Stomach (tissue), 9 donors: Measurements from ENCODE around the gene CDPF1. TPM values are rescaled to one million over a fixed set of nuclear protein-coding genes. Genes with fewer than 3 reads are reported as not detected.

Experiments
- DNase-seq, 2 donors: peaks; one replicate each; pipeline versions ENCODE4 v3.0.0 to v3.0.0-alpha.2; 2013 to 2019
- H3K27ac ChIP-seq, 5 donors: fragments of 200-600 bp in 4 of 5; sonication (generic) in 4 of 5; one replicate each; pipeline ENCODE4 v1.5.1; 2013 to 2019; ENCODE audit warnings: mild to moderate bottlenecking in 1 of 5, moderate library complexity in 1 of 5
- H3K27me3 ChIP-seq, 3 donors: fragments of 200-600 bp; sonication (generic); one replicate each; pipeline ENCODE4 v1.5.1; 2017 to 2019; ENCODE audit warnings: mixed run types in 1 of 3
- H3K36me3 ChIP-seq, 4 donors: fragments of 200-600 bp; sonication (generic); 1 replicate in 3 of 4; 2 replicates in 1 of 4; pipeline ENCODE4 v1.5.1; 2016 to 2019
- H3K4me1 ChIP-seq, 4 donors: fragments of 200-600 bp; sonication (generic); one replicate each; pipeline ENCODE4 v1.5.1; 2016 to 2019
- H3K4me3 ChIP-seq, 4 donors: fragments of 200-600 bp; sonication (generic) in 3 of 4; one replicate each; pipeline ENCODE4 v1.5.1; 2016 to 2019; ENCODE audit warnings: mild to moderate bottlenecking in 1 of 4
- H3K9me3 ChIP-seq, 4 donors: fragments of 200-600 bp; sonication (generic); one replicate each; pipeline ENCODE4 v1.5.1; 2016 to 2019
- CTCF ChIP-seq, 7 experiments: fragments of 450-650 bp in 4 of 7; fragments of 200-600 bp in 3 of 7; sonication (generic) in 3 of 7; IDR thresholded peaks; one replicate each; pipeline ENCODE4 v1.5.1; 2016 to 2019; ENCODE audit warnings: antibody characterized with exemption in 7 of 7, control low read depth in 2 of 7, mild to moderate bottlenecking in 1 of 7
- EP300 ChIP-seq: sonication (generic); formaldehyde crosslinking; IDR thresholded peaks from one replicate; pipeline ENCODE4 v1.6.1; 2017; ENCODE audit warnings: antibody characterized with exemption
- POLR2A ChIP-seq, 4 donors: fragments of 450-650 bp; IDR thresholded peaks; one replicate each; pipeline ENCODE4 v1.6.1; 2016; ENCODE audit warnings: antibody characterized with exemption in 4 of 4, control low read depth in 2 of 4, mild to moderate bottlenecking in 1 of 4, moderate library complexity in 1 of 4
- POLR2AphosphoS5 ChIP-seq, 3 donors: sonication (generic); formaldehyde crosslinking; IDR thresholded peaks; one replicate each; pipeline ENCODE4 v1.6.1; 2016; ENCODE audit warnings: antibody characterized with exemption in 3 of 3
- WGBS, 5 donors: extraction: QIAGEN DNeasy Blood & Tissue Kit in 3 of 5; methylation state at CpG; one replicate each; pipeline versions ENCODE4 v1.1.5 to v1.1.7; 2013 to 2018; 5-methylcytosine and 5-hydroxymethylcytosine counted together
- intact Hi-C: fragments of 100-400 bp; cut with DNase I; formaldehyde crosslinking; loops from one replicate; pipeline ENCODE4 v1.15.1; 2023; ENCODE audit warnings: low total_unique reads
- polyA plus RNA-seq, 3 donors: library from polyadenylated mRNA; stranded (reverse); fragments of 200-250 nt; gene quantifications; one replicate each; pipeline ENCODE4 v1.2.3, GENCODE V29; 2013
- total RNA-seq, 5 donors: library from RNA; depleted of rRNA; stranded (reverse); fragments of >200 nt; gene quantifications; one replicate each; pipeline versions ENCODE4 v1.1.0 to v1.2.3, GENCODE V29; 2014 to 2016
- donor health status: healthy with polysubstance abuse.
- donor health status: Bipolar disorder and iron deficiency.
- donor health status: healthy.

The CDPF1 gene
- total and polyA plus RNA-seq, 8 donors, result 7.2 to 24.6 (median 11.6) TPM; not detected in 1

- TF ChIP-seq EP300 (no peak), POLR2AphosphoS5 (IDR thresholded peaks at IDR 0.05) (no peak), CTCF (IDR thresholded peaks at IDR 0.05) (no peak), POLR2A (IDR thresholded peaks at IDR 0.05) (no peak)
- WGBS, 5 donors, result 89 to 98% (median 97%) methylated on average over 12 to 13 of the region's 13 CpGs
- intact Hi-C loops, result no loop called here
- Histone ChIP-seq H3K4me3 (no peak overlapping the region), H3K27me3 (no peaks in the 10 kb centered on the region), H3K27ac (no peak overlapping the region), H3K4me1 (peaks cover 0 to 2% (median 1%) of the 10 kb centered on the region in 4 donors), H3K9me3 (no peaks in the 10 kb centered on the region), H3K36me3 (peaks cover 92 to 100% (median 100%) of the 10 kb centered on the region in 4 donors)
- no peak for DNase-seq
Observed at GRCh38 chr22:46281866-46282678, 32.0 kb upstream of the CDPF1 start.

GRCh38 chr22:46280999-46281623 is 31.0 kb upstream of the CDPF1 start:
- peaks cover 87 to 99% (median 98%) of the 10 kb centered on the region in 4 donors for H3K36me3 ChIP-seq
- peaks cover 0 to 2% (median 0%) of the 10 kb centered on the region in 4 donors for H3K4me1 ChIP-seq
- intact Hi-C loops, result no loop called here
- no peaks in the 10 kb centered on the region for H3K27me3 ChIP-seq
- DNase-seq, result no peak
- H3K4me3 ChIP-seq, result no peak overlapping the region
- H3K9me3 ChIP-seq, result no peaks in the 10 kb centered on the region
- peak overlapping the region in 2 of 5 donors; percentile 14 to 17 for H3K27ac ChIP-seq
- no peak for TF ChIP-seq CTCF (IDR thresholded peaks at IDR 0.05)
- TF ChIP-seq EP300, result no peak
- no peak for TF ChIP-seq POLR2A (IDR thresholded peaks at IDR 0.05)
- no peak for TF ChIP-seq POLR2AphosphoS5 (IDR thresholded peaks at IDR 0.05)
- 78 to 87% (median 82%) methylated on average over 18 to 19 of the region's 19 CpGs for WGBS, 5 donors

GRCh38 chr22:46280063-46280817 is 30.1 kb upstream of the CDPF1 start:
- intact Hi-C loops, result no loop called here
- no peaks in the 10 kb centered on the region for H3K9me3 ChIP-seq
- peak overlapping the region in 2 of 5 donors; percentile 14 to 17 for H3K27ac ChIP-seq
- DNase-seq, result no peak
- WGBS, 5 donors, result 89 to 98% (median 96%) methylated on average over 12 of the region's 12 CpGs
- H3K27me3 ChIP-seq, result no peaks in the 10 kb centered on the region
- peaks cover 0 to 9% (median 0%) of the 10 kb centered on the region in 4 donors for H3K4me1 ChIP-seq
- H3K36me3 ChIP-seq, result peaks cover 87 to 99% (median 98%) of the 10 kb centered on the region in 4 donors
- H3K4me3 ChIP-seq, result no peak overlapping the region
- TF ChIP-seq POLR2A (IDR thresholded peaks at IDR 0.05), result no peak

- Histone ChIP-seq H3K4me3 (no peak overlapping the region), H3K4me1 (peaks cover 0 to 9% (median 0%) of the 10 kb centered on the region in 4 donors), H3K27me3 (no peaks in the 10 kb centered on the region), H3K27ac (no peak overlapping the region), H3K9me3 (no peaks in the 10 kb centered on the region), H3K36me3 (peaks cover 87 to 99% (median 98%) of the 10 kb centered on the region in 4 donors)
- DNase-seq, result no peak
- intact Hi-C loops, result no loop called here
- WGBS, 5 donors, result 91 to 95% (median 94%) methylated on average over 14 to 22 of the region's 22 CpGs
- TF ChIP-seq POLR2A (IDR thresholded peaks at IDR 0.05), result no peak
- TF ChIP-seq EP300, result no peak
- TF ChIP-seq CTCF (IDR thresholded peaks at IDR 0.05), result no peak
- no peak for TF ChIP-seq POLR2AphosphoS5 (IDR thresholded peaks at IDR 0.05)
Observed at GRCh38 chr22:46278656-46279645, 28.9 kb upstream of the CDPF1 start.
